K562 (cell line): Measurements from ENCODE around the gene ANKRD65. TPM values are rescaled to one million over a fixed set of nuclear protein-coding genes. Genes with fewer than 3 reads are reported as not detected.
A peak's percentile ranks its signal among the peaks of the same experiment; 100 is the strongest.

Experiments
- CREB1 ChIP-seq, 2 experiments: sonication (generic) in 1 of 2; formaldehyde crosslinking in 1 of 2; IDR thresholded peaks; 2 replicates each; pipeline versions ENCODE4 v1.6.1 to v1.8.0; 2012 to 2022; ENCODE audit warnings: inconsistent platforms in 1 of 2, mild to moderate bottlenecking in 1 of 2, missing genetic modification reagents in 1 of 2, moderate library complexity in 1 of 2
- GATAD2A ChIP-seq: fragments of 450-650 bp; IDR thresholded peaks from 2 replicates; pipeline ENCODE4 v1.6.1; 2017
- HMG20A ChIP-seq: fragments of 450-650 bp; formaldehyde crosslinking; conservative IDR thresholded peaks from 2 replicates; pipeline ENCODE4 v1.4.0; 2020; ENCODE audit warnings: mild to moderate bottlenecking, mixed read lengths
- HMG20B ChIP-seq: fragments of 250-450 bp; sonication (Bioruptor Pico); IDR thresholded peaks from 2 replicates; pipeline ENCODE4 v1.5.0; 2021; ENCODE audit warnings: mild to moderate bottlenecking
- MBD2 ChIP-seq: sonication (generic); IDR thresholded peaks from 2 replicates; pipeline ENCODE4 v1.6.1; 2016; ENCODE audit warnings: low read depth, borderline replicate concordance
- NFYB ChIP-seq: IDR thresholded peaks from 2 replicates; pipeline ENCODE4 v1.6.1; 2011; ENCODE audit warnings: mild to moderate bottlenecking, moderate library complexity; ENCODE audit not compliant: insufficient read length; ENCODE audit errors: extremely low read depth
- XRCC4 ChIP-seq: IDR thresholded peaks from one replicate; pipeline ENCODE4 v1.6.1; 2011; ENCODE audit not compliant: insufficient read depth, insufficient read length; ENCODE audit errors: extremely low read depth
- ZNF589 ChIP-seq: fragments of 200-800 bp; sonication (Bioruptor generic); IDR thresholded peaks from 2 replicates; pipeline ENCODE4 v1.6.1; 2016; ENCODE audit warnings: low read depth, missing genetic modification characterization, missing compliant biosample characterization
- ZNF717 ChIP-seq: fragments of 250-450 bp; sonication (Bioruptor Pico); IDR thresholded peaks from 2 replicates; pipeline ENCODE4 v1.5.0; 2021
- ZNF780A ChIP-seq: fragments of 250-450 bp; sonication (Bioruptor Pico); IDR thresholded peaks from 2 replicates; pipeline ENCODE4 v1.5.0; 2021; ENCODE audit warnings: mild to moderate bottlenecking
- polyA plus RNA-seq, 8 experiments: library from polyadenylated mRNA; depleted of rRNA in 4 of 8; stranded (reverse) in 5 of 8; unstranded in 3 of 8; fragments of >200 nt; fragmentation: Nextera tagmentation in 2 of 8; fragmentation: Illumina TruSeq in 1 of 8; extraction: Ambion mirVana in 2 of 8; extraction: Trizol in 1 of 8; gene quantifications; 2 replicates each; pipeline versions ENCODE4 v1.2.1 to v1.2.3, GENCODE V29; 2011 to 2014; ENCODE audit warnings: inconsistent platforms in 1 of 8, missing spikeins in 1 of 8
- total RNA-seq, 7 experiments: library from RNA; depleted of rRNA in 6 of 7; stranded (reverse); fragments of >200 nt in 6 of 7; fragmentation: Illumina TruSeq in 2 of 7; extraction: Trizol in 2 of 7; gene quantifications; 2 replicates each; pipeline versions ENCODE4 v1.2.1 to v1.2.3, GENCODE V29; 2011 to 2021; ENCODE audit warnings: low replicate concordance in 1 of 7
- TF ChIP-seq, protein P1 (sequence below): fragments of 200-600 bp; sonication (generic); IDR thresholded peaks from one replicate; pipeline ENCODE4 v1.6.1; 2012; ENCODE audit warnings: mild to moderate bottlenecking, low read depth, low read length, inconsistent platforms
- TF ChIP-seq, protein P2 (sequence below): fragments of 450-650 bp; IDR thresholded peaks from 2 replicates; pipeline ENCODE4 v1.6.1; 2016; ENCODE audit warnings: low read depth, mild to moderate bottlenecking, moderate library complexity
- TF ChIP-seq, protein P3 (sequence below), 2 experiments: fragments of 450-650 bp; IDR thresholded peaks; 2 replicates each; pipeline ENCODE4 v1.6.1; 2016

The ANKRD65 gene
- total and polyA plus RNA-seq, 9 of the 15 experiments (the other 6 are each of a cell fraction or from before 2014, with no cell fraction given), result not detected

- TF ChIP-seq CREB1 (IDR thresholded peaks at IDR 0.05), result peak; percentile 30; the same call in 1 of the 2 replicates
- TF ChIP-seq CREB1 (CRISPR knock-in tag; IDR thresholded peaks at IDR 0.05), result 0 out of 2 replicates have a peak, but pooled peaks have one; percentile 16
- TF ChIP-seq GATAD2A, result no peak; the same call in 1 of the 2 replicates
- no peak for TF ChIP-seq NFYB
- no peak for TF ChIP-seq XRCC4
- TF ChIP-seq HMG20B (CRISPR knock-in tag), result no peak
- 0 out of 2 replicates have a peak, but pooled peaks have one; percentile 20 for TF ChIP-seq MBD2
- TF ChIP-seq, protein P1, sequence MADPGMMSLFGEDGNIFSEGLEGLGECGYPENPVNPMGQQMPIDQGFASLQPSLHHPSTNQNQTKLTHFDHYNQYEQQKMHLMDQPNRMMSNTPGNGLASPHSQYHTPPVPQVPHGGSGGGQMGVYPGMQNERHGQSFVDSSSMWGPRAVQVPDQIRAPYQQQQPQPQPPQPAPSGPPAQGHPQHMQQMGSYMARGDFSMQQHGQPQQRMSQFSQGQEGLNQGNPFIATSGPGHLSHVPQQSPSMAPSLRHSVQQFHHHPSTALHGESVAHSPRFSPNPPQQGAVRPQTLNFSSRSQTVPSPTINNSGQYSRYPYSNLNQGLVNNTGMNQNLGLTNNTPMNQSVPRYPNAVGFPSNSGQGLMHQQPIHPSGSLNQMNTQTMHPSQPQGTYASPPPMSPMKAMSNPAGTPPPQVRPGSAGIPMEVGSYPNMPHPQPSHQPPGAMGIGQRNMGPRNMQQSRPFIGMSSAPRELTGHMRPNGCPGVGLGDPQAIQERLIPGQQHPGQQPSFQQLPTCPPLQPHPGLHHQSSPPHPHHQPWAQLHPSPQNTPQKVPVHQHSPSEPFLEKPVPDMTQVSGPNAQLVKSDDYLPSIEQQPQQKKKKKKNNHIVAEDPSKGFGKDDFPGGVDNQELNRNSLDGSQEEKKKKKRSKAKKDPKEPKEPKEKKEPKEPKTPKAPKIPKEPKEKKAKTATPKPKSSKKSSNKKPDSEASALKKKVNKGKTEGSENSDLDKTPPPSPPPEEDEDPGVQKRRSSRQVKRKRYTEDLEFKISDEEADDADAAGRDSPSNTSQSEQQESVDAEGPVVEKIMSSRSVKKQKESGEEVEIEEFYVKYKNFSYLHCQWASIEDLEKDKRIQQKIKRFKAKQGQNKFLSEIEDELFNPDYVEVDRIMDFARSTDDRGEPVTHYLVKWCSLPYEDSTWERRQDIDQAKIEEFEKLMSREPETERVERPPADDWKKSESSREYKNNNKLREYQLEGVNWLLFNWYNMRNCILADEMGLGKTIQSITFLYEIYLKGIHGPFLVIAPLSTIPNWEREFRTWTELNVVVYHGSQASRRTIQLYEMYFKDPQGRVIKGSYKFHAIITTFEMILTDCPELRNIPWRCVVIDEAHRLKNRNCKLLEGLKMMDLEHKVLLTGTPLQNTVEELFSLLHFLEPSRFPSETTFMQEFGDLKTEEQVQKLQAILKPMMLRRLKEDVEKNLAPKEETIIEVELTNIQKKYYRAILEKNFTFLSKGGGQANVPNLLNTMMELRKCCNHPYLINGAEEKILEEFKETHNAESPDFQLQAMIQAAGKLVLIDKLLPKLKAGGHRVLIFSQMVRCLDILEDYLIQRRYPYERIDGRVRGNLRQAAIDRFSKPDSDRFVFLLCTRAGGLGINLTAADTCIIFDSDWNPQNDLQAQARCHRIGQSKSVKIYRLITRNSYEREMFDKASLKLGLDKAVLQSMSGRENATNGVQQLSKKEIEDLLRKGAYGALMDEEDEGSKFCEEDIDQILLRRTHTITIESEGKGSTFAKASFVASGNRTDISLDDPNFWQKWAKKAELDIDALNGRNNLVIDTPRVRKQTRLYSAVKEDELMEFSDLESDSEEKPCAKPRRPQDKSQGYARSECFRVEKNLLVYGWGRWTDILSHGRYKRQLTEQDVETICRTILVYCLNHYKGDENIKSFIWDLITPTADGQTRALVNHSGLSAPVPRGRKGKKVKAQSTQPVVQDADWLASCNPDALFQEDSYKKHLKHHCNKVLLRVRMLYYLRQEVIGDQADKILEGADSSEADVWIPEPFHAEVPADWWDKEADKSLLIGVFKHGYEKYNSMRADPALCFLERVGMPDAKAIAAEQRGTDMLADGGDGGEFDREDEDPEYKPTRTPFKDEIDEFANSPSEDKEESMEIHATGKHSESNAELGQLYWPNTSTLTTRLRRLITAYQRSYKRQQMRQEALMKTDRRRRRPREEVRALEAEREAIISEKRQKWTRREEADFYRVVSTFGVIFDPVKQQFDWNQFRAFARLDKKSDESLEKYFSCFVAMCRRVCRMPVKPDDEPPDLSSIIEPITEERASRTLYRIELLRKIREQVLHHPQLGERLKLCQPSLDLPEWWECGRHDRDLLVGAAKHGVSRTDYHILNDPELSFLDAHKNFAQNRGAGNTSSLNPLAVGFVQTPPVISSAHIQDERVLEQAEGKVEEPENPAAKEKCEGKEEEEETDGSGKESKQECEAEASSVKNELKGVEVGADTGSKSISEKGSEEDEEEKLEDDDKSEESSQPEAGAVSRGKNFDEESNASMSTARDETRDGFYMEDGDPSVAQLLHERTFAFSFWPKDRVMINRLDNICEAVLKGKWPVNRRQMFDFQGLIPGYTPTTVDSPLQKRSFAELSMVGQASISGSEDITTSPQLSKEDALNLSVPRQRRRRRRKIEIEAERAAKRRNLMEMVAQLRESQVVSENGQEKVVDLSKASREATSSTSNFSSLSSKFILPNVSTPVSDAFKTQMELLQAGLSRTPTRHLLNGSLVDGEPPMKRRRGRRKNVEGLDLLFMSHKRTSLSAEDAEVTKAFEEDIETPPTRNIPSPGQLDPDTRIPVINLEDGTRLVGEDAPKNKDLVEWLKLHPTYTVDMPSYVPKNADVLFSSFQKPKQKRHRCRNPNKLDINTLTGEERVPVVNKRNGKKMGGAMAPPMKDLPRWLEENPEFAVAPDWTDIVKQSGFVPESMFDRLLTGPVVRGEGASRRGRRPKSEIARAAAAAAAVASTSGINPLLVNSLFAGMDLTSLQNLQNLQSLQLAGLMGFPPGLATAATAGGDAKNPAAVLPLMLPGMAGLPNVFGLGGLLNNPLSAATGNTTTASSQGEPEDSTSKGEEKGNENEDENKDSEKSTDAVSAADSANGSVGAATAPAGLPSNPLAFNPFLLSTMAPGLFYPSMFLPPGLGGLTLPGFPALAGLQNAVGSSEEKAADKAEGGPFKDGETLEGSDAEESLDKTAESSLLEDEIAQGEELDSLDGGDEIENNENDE, result no peak
- TF ChIP-seq, protein P2, sequence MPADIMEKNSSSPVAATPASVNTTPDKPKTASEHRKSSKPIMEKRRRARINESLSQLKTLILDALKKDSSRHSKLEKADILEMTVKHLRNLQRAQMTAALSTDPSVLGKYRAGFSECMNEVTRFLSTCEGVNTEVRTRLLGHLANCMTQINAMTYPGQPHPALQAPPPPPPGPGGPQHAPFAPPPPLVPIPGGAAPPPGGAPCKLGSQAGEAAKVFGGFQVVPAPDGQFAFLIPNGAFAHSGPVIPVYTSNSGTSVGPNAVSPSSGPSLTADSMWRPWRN, result no peak
- no peak for TF ChIP-seq ZNF589 (CRISPR knock-in tag)
- TF ChIP-seq ZNF780A (CRISPR knock-in tag), result no peak
- TF ChIP-seq, protein P3, sequence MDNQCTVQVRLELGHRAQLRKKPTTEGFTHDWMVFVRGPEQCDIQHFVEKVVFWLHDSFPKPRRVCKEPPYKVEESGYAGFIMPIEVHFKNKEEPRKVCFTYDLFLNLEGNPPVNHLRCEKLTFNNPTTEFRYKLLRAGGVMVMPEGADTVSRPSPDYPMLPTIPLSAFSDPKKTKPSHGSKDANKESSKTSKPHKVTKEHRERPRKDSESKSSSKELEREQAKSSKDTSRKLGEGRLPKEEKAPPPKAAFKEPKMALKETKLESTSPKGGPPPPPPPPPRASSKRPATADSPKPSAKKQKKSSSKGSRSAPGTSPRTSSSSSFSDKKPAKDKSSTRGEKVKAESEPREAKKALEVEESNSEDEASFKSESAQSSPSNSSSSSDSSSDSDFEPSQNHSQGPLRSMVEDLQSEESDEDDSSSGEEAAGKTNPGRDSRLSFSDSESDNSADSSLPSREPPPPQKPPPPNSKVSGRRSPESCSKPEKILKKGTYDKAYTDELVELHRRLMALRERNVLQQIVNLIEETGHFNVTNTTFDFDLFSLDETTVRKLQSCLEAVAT (IDR thresholded peaks at IDR 0.05), result peak in 1 of 2 experiments; percentile 83; a peak in 1 of 4 replicates
- TF ChIP-seq ZNF717 (CRISPR knock-in tag), result no peak
- TF ChIP-seq HMG20A (CRISPR knock-in tag), result no peak
Measured at GRCh38 chr1:1435106-1435903, 14.2 kb upstream of the ANKRD65 start, which contains the start of gene VWA1 (continued).
